SK-N-SH (cell line): ENCODE data around the gene OGDHL. TPM values are rescaled to one million over a fixed set of nuclear protein-coding genes. Genes with fewer than 3 reads are reported as not detected.

Experiments
- CTCF ChIA-PET: fragments of 300-600, 350-600 bp; formaldehyde crosslinking; extraction: SDS; loops from one replicate; lab custom pipeline; 2021; lab: Yijun Ruan, JAX
- POLR2A ChIA-PET: fragments of 350-600 bp; sonication (Branson Sonifier 250); formaldehyde crosslinking; extraction: SDS; loops from one replicate; lab custom pipeline; 2020; ENCODE audit warnings: antibody characterized with exemption, inconsistent platforms; lab: Yijun Ruan, JAX
- DNase-seq: peaks from one replicate; pipeline ENCODE4 v3.0.0; 2012
- H2AFZ ChIP-seq: fragments of 200-600 bp; sonication (generic); 2 replicates; pipeline ENCODE4 v1.8.1; 2016; ENCODE audit warnings: antibody characterized with exemption, mild to moderate bottlenecking, low read depth
- H3F3A ChIP-seq: fragments of 200-600 bp; sonication (generic); replicated peaks from 2 replicates; pipeline ENCODE3; 2016; ENCODE audit warnings: antibody characterized with exemption, mild to moderate bottlenecking; ENCODE audit not compliant: insufficient read depth
- H3K27ac ChIP-seq, 2 experiments: fragments of 200-500 bp in 1 of 2; fragments of 200-600 bp in 1 of 2; sonication (Bioruptor generic) in 1 of 2; sonication (generic), shearing (Covaris generic) in 1 of 2; 2 replicates each; pipeline versions ENCODE4 v1.5.1 to v1.6.1; 2014 to 2016; ENCODE audit warnings: low read depth in 2 of 2, inconsistent platforms in 1 of 2, low read length in 1 of 2, mild to moderate bottlenecking in 1 of 2, mixed read lengths in 1 of 2
- H3K27me3 ChIP-seq: fragments of 200-600 bp; sonication (generic), shearing (Covaris generic); 2 replicates; pipeline ENCODE4 v1.6.1; 2016; ENCODE audit warnings: mixed run types; ENCODE audit not compliant: insufficient read depth
- H3K36me3 ChIP-seq, 2 experiments: fragments of 200-500 bp in 1 of 2; fragments of 200-600 bp in 1 of 2; sonication (Bioruptor generic) in 1 of 2; sonication (generic) in 1 of 2; replicated peaks in 1 of 2; 2 replicates each; pipeline versions ENCODE3 to v1.5.1; 2014 to 2016; ENCODE audit warnings: low read length in 1 of 2, mild to moderate bottlenecking in 1 of 2; ENCODE audit not compliant: insufficient read depth in 2 of 2, control insufficient read depth in 1 of 2
- H3K4me1 ChIP-seq, 2 experiments: fragments of 200-500 bp in 1 of 2; fragments of 200-600 bp in 1 of 2; sonication (Bioruptor generic) in 1 of 2; sonication (generic), shearing (Covaris generic) in 1 of 2; 2 replicates each; pipeline versions ENCODE4 v1.5.1 to v1.6.1; 2014 to 2016; ENCODE audit warnings: low read depth in 1 of 2, low read length in 1 of 2, mixed run types in 1 of 2; ENCODE audit not compliant: insufficient read depth in 2 of 2, control insufficient read depth in 1 of 2
- H3K4me2 ChIP-seq: fragments of 200-600 bp; sonication (generic), shearing (Covaris generic); 2 replicates; pipeline ENCODE4 v1.6.1; 2017; ENCODE audit warnings: mixed run types
- H3K4me3 ChIP-seq, 2 experiments: fragments of 200-500 bp in 1 of 2; fragments of 200-600 bp in 1 of 2; sonication (Bioruptor generic) in 1 of 2; sonication (generic), shearing (Covaris generic) in 1 of 2; 2 replicates each; pipeline versions ENCODE4 v1.5.1 to v1.8.1; 2014 to 2016; ENCODE audit warnings: low read depth in 2 of 2, inconsistent platforms in 1 of 2, low read length in 1 of 2, mild to moderate bottlenecking in 1 of 2, mixed read lengths in 1 of 2, moderate library complexity in 1 of 2
- H3K79me2 ChIP-seq: fragments of 200-600 bp; sonication (generic); 2 replicates; pipeline ENCODE4 v1.8.1; 2017; ENCODE audit warnings: mild to moderate bottlenecking; ENCODE audit not compliant: insufficient read depth
- H3K9ac ChIP-seq: fragments of 200-600 bp; sonication (generic); 2 replicates; pipeline ENCODE4 v1.6.1; 2017; ENCODE audit warnings: mixed run types
- H3K9me2 ChIP-seq: fragments of 200-600 bp; sonication (generic); 2 replicates; pipeline ENCODE4 v1.6.1; 2017; ENCODE audit warnings: mixed run types
- H3K9me3 ChIP-seq: fragments of 200-600 bp; sonication (generic); 2 replicates; pipeline ENCODE4 v1.6.1; 2017; ENCODE audit warnings: mixed run types, mild to moderate bottlenecking, moderate library complexity
- H4K20me1 ChIP-seq: fragments of 200-600 bp; sonication (generic); 2 replicates; pipeline ENCODE4 v1.6.1; 2017; ENCODE audit warnings: mild to moderate bottlenecking, mixed run types; ENCODE audit not compliant: insufficient read depth
- EZH2phosphoT487 ChIP-seq: fragments of 200-600 bp; sonication (generic); IDR thresholded peaks from 2 replicates; pipeline ENCODE4 v1.6.1; 2017; ENCODE audit warnings: low read depth, mixed run types, mild to moderate bottlenecking, antibody characterized with exemption, moderate library complexity, borderline replicate concordance
- FOSL2 ChIP-seq: IDR thresholded peaks from 2 replicates; pipeline ENCODE4 v1.4.0; 2012; ENCODE audit warnings: low read depth, mild to moderate bottlenecking, moderate library complexity, borderline replicate concordance
- GATA2 ChIP-seq: sonication (generic); formaldehyde crosslinking; IDR thresholded peaks from 2 replicates; pipeline ENCODE4 v1.5.0; 2020; ENCODE audit warnings: mild to moderate bottlenecking, missing genetic modification reagents
- IRF3 ChIP-seq: fragments of 150-350 bp; IDR thresholded peaks from 2 replicates; pipeline ENCODE4 v1.6.1; 2016; ENCODE audit warnings: mild to moderate bottlenecking, low read depth, low read length
- JUND ChIP-seq: IDR thresholded peaks from 2 replicates; pipeline ENCODE4 v1.4.0; 2012
- POLR2AphosphoS5 ChIP-seq: IDR thresholded peaks from 2 replicates; pipeline ENCODE4 v1.6.1; 2012; ENCODE audit warnings: low read depth, low read length
- TCF12 ChIP-seq: IDR thresholded peaks from 2 replicates; pipeline ENCODE4 v1.4.0; 2012
- WGBS: methylation state at CpG from one replicate; pipeline ENCODE4 v1.1.6; 2017; ENCODE audit warnings: low lambda C conversion rate; 5-methylcytosine and 5-hydroxymethylcytosine counted together
- polyA plus RNA-seq, 3 experiments: library from polyadenylated mRNA; depleted of rRNA; stranded (reverse); fragments of >200 nt; gene quantifications; 2 replicates each; pipeline ENCODE4 v1.2.3, GENCODE V29; 2012
- TF ChIP-seq, protein P1 (sequence below): IDR thresholded peaks from 2 replicates; pipeline ENCODE4 v1.4.0; 2012; ENCODE audit warnings: low read depth, borderline replicate concordance

Gene OGDHL
- polyA plus RNA-seq, 1 of the 3 experiments (the other 2 are of a cell fraction): 25.4 TPM

GRCh38 chr10:49709934-49710333 is 52.2 kb downstream of the OGDHL start:
- TF ChIP-seq, protein P1, sequence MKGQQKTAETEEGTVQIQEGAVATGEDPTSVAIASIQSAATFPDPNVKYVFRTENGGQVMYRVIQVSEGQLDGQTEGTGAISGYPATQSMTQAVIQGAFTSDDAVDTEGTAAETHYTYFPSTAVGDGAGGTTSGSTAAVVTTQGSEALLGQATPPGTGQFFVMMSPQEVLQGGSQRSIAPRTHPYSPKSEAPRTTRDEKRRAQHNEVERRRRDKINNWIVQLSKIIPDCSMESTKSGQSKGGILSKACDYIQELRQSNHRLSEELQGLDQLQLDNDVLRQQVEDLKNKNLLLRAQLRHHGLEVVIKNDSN: no peak
- TF ChIP-seq, all 33 proteins: peak for 0
- 52% methylated on average over 3 of the region's 5 CpGs for WGBS
- Histone ChIP-seq H3K9me2 (no peaks in the 10 kb centered on the region), H2AFZ (no peak overlapping the region), H3K4me2 (no peak overlapping the region), H3K27ac (no peak overlapping the region), H3K27me3 (no peaks in the 10 kb centered on the region), H3K36me3 (no peaks in the 10 kb centered on the region), H3K4me3 (no peak overlapping the region), H3K79me2 (no peaks in the 10 kb centered on the region), H4K20me1 (no peaks in the 10 kb centered on the region), H3K9ac (no peak overlapping the region), H3K9me3 (no peaks in the 10 kb centered on the region), H3K4me1 (no peaks in the 10 kb centered on the region; a peak in 1 of 4 replicates), H3F3A (no peaks in the 10 kb centered on the region)
- ChIA-PET POLR2A (no interaction called here), CTCF (no interaction called here)
- no peak for DNase-seq

DNA sequence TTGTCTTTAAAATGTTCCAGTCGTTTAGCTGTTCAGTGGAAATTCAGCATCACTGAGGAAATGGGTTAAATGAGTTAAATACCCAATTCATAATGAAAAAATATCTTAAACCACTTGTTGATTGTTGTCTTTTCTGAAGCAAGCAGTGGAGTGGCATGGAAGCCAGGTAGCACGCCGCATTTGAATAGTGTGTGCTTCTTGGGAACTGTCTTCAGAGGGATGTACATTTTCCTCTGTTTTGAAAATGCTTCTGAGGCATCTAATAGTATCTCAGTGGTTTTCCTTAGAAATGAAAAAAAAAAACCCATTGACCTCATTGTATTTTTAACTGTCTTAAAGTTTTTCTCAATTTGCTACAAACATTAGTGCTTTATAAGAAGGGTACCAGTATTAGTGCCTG is 54.5 kb downstream of the OGDHL start:
- Histone ChIP-seq H3K9me3 (no peaks in the 10 kb centered on the region), H3K27ac (no peak overlapping the region), H2AFZ (no peak overlapping the region), H3F3A (no peaks in the 10 kb centered on the region), H3K79me2 (no peaks in the 10 kb centered on the region), H3K9me2 (no peaks in the 10 kb centered on the region)
- TF ChIP-seq JUND: no peak
- TF ChIP-seq, all 33 proteins: peak for 0
- POLR2A ChIA-PET: no interaction called here
- no peak overlapping the region for H3K4me3 ChIP-seq
- CTCF ChIA-PET: interaction anchor here (1.2 to 1.6 kb wide), 3 partner anchors 19 to 115 kb away, joined by 3 to 4 read pairs (median 3); no protein-coding TSS in a partner anchor
- no peaks in the 10 kb centered on the region for H3K36me3 ChIP-seq
- WGBS: 43% methylated on average over 3 of the region's 3 CpGs
- no peak for DNase-seq
- no peaks in the 10 kb centered on the region; a peak in 1 of 4 replicates for H3K4me1 ChIP-seq
- H3K27me3 ChIP-seq: no peaks in the 10 kb centered on the region
- H3K9ac ChIP-seq: no peak overlapping the region
- H3K4me2 ChIP-seq: no peak overlapping the region
- no peaks in the 10 kb centered on the region for H4K20me1 ChIP-seq

- TF ChIP-seq POLR2AphosphoS5 (no peak), TCF12 (no peak), IRF3 (no peak), GATA2 (CRISPR knock-in tag) (no peak), FOSL2 (no peak), EZH2phosphoT487 (no peak)
- H3K4me1 ChIP-seq: no peaks in the 10 kb centered on the region
- H3K4me2 ChIP-seq: no peak overlapping the region
- H4K20me1 ChIP-seq: no peaks in the 10 kb centered on the region
- no peaks in the 10 kb centered on the region; the same call in 1 of the 2 replicates for H3K27me3 ChIP-seq
- ChIA-PET POLR2A (no interaction called here), CTCF (no interaction called here)
- no peaks in the 10 kb centered on the region for H3K79me2 ChIP-seq
- no peak overlapping the region for H3K27ac ChIP-seq
- H3K9ac ChIP-seq: no peak overlapping the region
- H3K4me3 ChIP-seq: no peak overlapping the region
- no peak for DNase-seq
- H3K36me3 ChIP-seq: no peaks in the 10 kb centered on the region
- no peaks in the 10 kb centered on the region for H3K9me2 ChIP-seq
- H3K9me3 ChIP-seq: no peaks in the 10 kb centered on the region
- no peaks in the 10 kb centered on the region for H3F3A ChIP-seq
- no peak overlapping the region for H2AFZ ChIP-seq
- WGBS: 31% methylated on average over 3 of the region's 3 CpGs
These were observed 61.1 kb downstream of the OGDHL start for GRCh38 chr10:49700997-49701396.
